CD4-positive, CD25-positive, alpha-beta regulatory T cell (primary cell): ENCODE data around the gene PGC. TPM values are rescaled to one million over a fixed set of nuclear protein-coding genes. Genes with fewer than 3 reads are reported as not detected.

Experiments
- ATAC-seq, 2 donors: fragments of 150-1000 bp; cut with Tn5 transposase; one replicate each; pipeline ENCODE4 v1.10.0; 2021; ENCODE audit warnings: low read depth in 2 of 2, moderate number of reproducible peaks in 2 of 2, moderate library complexity in 1 of 2
- DNase-seq, 3 donors: peaks; one replicate each; pipeline versions ENCODE4 v3.0.0 to v3.0.0-alpha.2; 2012 to 2022; ENCODE audit warnings: mixed read lengths in 1 of 3
- H3K27ac ChIP-seq: one replicate; pipeline ENCODE4 v1.7.0; 2013; ENCODE audit warnings: mild to moderate bottlenecking, low read length; ENCODE audit not compliant: insufficient read depth, poor library complexity, severe bottlenecking
- H3K27me3 ChIP-seq: one replicate; pipeline ENCODE4 v1.7.0; 2013; ENCODE audit warnings: low read length; ENCODE audit not compliant: control insufficient read depth, insufficient read depth
- H3K36me3 ChIP-seq: one replicate; pipeline ENCODE4 v1.7.0; 2013; ENCODE audit warnings: mild to moderate bottlenecking, low read length, moderate library complexity; ENCODE audit not compliant: control insufficient read depth, insufficient read depth
- H3K4me1 ChIP-seq: 2 replicates; pipeline ENCODE4 v1.7.0; 2013; ENCODE audit warnings: mild to moderate bottlenecking, low read length; ENCODE audit not compliant: insufficient read depth, control insufficient read depth, poor library complexity, severe bottlenecking
- H3K4me3 ChIP-seq: one replicate; pipeline ENCODE4 v1.7.0; 2013; ENCODE audit warnings: low read depth, mild to moderate bottlenecking, low read length, moderate library complexity
- H3K9me3 ChIP-seq, 2 experiments: 1 replicate in 1 of 2; 2 replicates in 1 of 2; pipeline ENCODE4 v1.7.0; 2013; ENCODE audit warnings: low read length in 2 of 2, mild to moderate bottlenecking in 1 of 2, moderate library complexity in 1 of 2; ENCODE audit not compliant: control insufficient read depth in 2 of 2
- H3K27ac Mint-ChIP-seq, 3 donors: one replicate each; pipeline ENCODE4 v1.8.0; 2020 to 2022; ENCODE audit warnings: mild to moderate bottlenecking in 3 of 3, mixed read lengths in 3 of 3, moderate library complexity in 2 of 3
- H3K27me3 Mint-ChIP-seq: one replicate; pipeline ENCODE4 v1.8.0; 2022; ENCODE audit warnings: mild to moderate bottlenecking, mixed read lengths
- H3K36me3 Mint-ChIP-seq: one replicate; pipeline ENCODE4 v1.8.0; 2020; ENCODE audit warnings: mixed read lengths
- H3K4me1 Mint-ChIP-seq, 4 donors: one replicate each; pipeline ENCODE4 v1.8.0; 2020 to 2022; ENCODE audit warnings: mixed read lengths in 4 of 4, mild to moderate bottlenecking in 1 of 4
- H3K4me3 Mint-ChIP-seq, 4 donors: one replicate each; pipeline ENCODE4 v1.8.0; 2020 to 2022; ENCODE audit warnings: mild to moderate bottlenecking in 4 of 4, mixed read lengths in 4 of 4, moderate library complexity in 3 of 4
- H3K9me3 Mint-ChIP-seq, 7 donors: one replicate each; pipeline ENCODE4 v1.8.0; 2020 to 2022; ENCODE audit warnings: mixed read lengths in 7 of 7, mild to moderate bottlenecking in 3 of 7, moderate library complexity in 2 of 7
- polyA plus RNA-seq, 4 donors: library from polyadenylated mRNA; unstranded; fragments of 300-500 nt; fragmentation: Illumina TruSeq; gene quantifications; one replicate each; pipeline ENCODE4 v1.2.3, GENCODE V29; 2021
- total RNA-seq: library from RNA; stranded (reverse); gene quantifications from one replicate; pipeline ENCODE4 v1.2.3, GENCODE V29; 2022

PGC gene
- total and polyA plus RNA-seq, 5 donors from 2014 or later: not detected

- no peak overlapping the region for H3K4me3 Mint-ChIP-seq
- no peak for ATAC-seq
- Histone ChIP-seq H3K9me3 (no peaks in the 10 kb centered on the region), H3K27me3 (no peaks in the 10 kb centered on the region), H3K4me1 (no peaks in the 10 kb centered on the region), H3K4me3 (no peak overlapping the region), H3K27ac (no peak overlapping the region), H3K36me3 (no peaks in the 10 kb centered on the region)
- no peak overlapping the region for H3K27ac Mint-ChIP-seq
- DNase-seq: no peak
- H3K27me3 Mint-ChIP-seq: peaks cover 9% of the 10 kb centered on the region
- H3K9me3 Mint-ChIP-seq: peaks cover 0 to 2% (median 0%) of the 10 kb centered on the region in 7 donors
- no peaks in the 10 kb centered on the region for H3K4me1 Mint-ChIP-seq
- no peaks in the 10 kb centered on the region for H3K36me3 Mint-ChIP-seq
Observed at GRCh38 chr6:41750374-41750773, 3.2 kb upstream of the PGC start.

GRCh38 chr6:41748542-41748941 lies 1.3 kb upstream of the PGC start:
- no peak overlapping the region for H3K27ac ChIP-seq
- H3K36me3 Mint-ChIP-seq: no peaks in the 10 kb centered on the region
- peaks cover 4% of the 10 kb centered on the region for H3K27me3 Mint-ChIP-seq
- no peak overlapping the region for H3K4me3 Mint-ChIP-seq
- ATAC-seq (no peak), DNase-seq (no peak)
- H3K4me1 ChIP-seq: no peaks in the 10 kb centered on the region
- no peaks in the 10 kb centered on the region for H3K36me3 ChIP-seq
- peaks cover 0 to 2% (median 0%) of the 10 kb centered on the region in 7 donors for H3K9me3 Mint-ChIP-seq
- H3K9me3 ChIP-seq: no peaks in the 10 kb centered on the region
- no peaks in the 10 kb centered on the region for H3K4me1 Mint-ChIP-seq
- H3K27ac Mint-ChIP-seq: no peak overlapping the region
- H3K27me3 ChIP-seq: no peaks in the 10 kb centered on the region
- H3K4me3 ChIP-seq: no peak overlapping the region

GRCh38 chr6:41748102-41748477 lies 893 bp upstream of the PGC start:
- H3K9me3 ChIP-seq: no peaks in the 10 kb centered on the region

GRCh38 chr6:41746107-41746506 lies 1.1 kb downstream of the PGC start:
- no peak for ATAC-seq
- H3K4me1 Mint-ChIP-seq: peaks cover 0 to 2% (median 0%) of the 10 kb centered on the region in 4 donors
- H3K27ac Mint-ChIP-seq: no peak overlapping the region
- Histone ChIP-seq H3K27ac (no peak overlapping the region), H3K36me3 (no peaks in the 10 kb centered on the region), H3K9me3 (no peaks in the 10 kb centered on the region), H3K27me3 (no peaks in the 10 kb centered on the region), H3K4me1 (no peaks in the 10 kb centered on the region), H3K4me3 (no peak overlapping the region)
- peaks cover 4% of the 10 kb centered on the region for H3K27me3 Mint-ChIP-seq
- peaks cover 0 to 2% (median 0%) of the 10 kb centered on the region in 7 donors for H3K9me3 Mint-ChIP-seq
- no peaks in the 10 kb centered on the region for H3K36me3 Mint-ChIP-seq
- no peak overlapping the region for H3K4me3 Mint-ChIP-seq
- no peak for DNase-seq

More at GRCh38 chr6:41748102-41748477, 893 bp upstream of the PGC start:
- Mint-ChIP-seq H3K27me3 (peaks cover 4% of the 10 kb centered on the region), H3K27ac (no peak overlapping the region), H3K9me3 (peaks cover 0 to 2% (median 0%) of the 10 kb centered on the region in 7 donors), H3K36me3 (no peaks in the 10 kb centered on the region), H3K4me1 (no peaks in the 10 kb centered on the region), H3K4me3 (no peak overlapping the region)
- H3K36me3 ChIP-seq: no peaks in the 10 kb centered on the region
- no peak overlapping the region for H3K27ac ChIP-seq
- no peaks in the 10 kb centered on the region for H3K27me3 ChIP-seq
- no peak for ATAC-seq
- no peaks in the 10 kb centered on the region for H3K4me1 ChIP-seq
- no peak overlapping the region for H3K4me3 ChIP-seq
- DNase-seq: no peak

GRCh38 chr6:41744236-41744787 lies 2.9 kb downstream of the PGC start:
- Mint-ChIP-seq H3K4me1 (peaks cover 0 to 2% (median 0%) of the 10 kb centered on the region in 4 donors), H3K27ac (peak overlapping the region in 1 of 3 donors; percentile 55), H3K27me3 (no peaks in the 10 kb centered on the region), H3K9me3 (peaks cover 0 to 2% (median 0%) of the 10 kb centered on the region in 7 donors), H3K36me3 (no peaks in the 10 kb centered on the region), H3K4me3 (no peak overlapping the region)
- Histone ChIP-seq H3K4me1 (no peaks in the 10 kb centered on the region), H3K27ac (no peak overlapping the region), H3K36me3 (no peaks in the 10 kb centered on the region), H3K27me3 (no peaks in the 10 kb centered on the region), H3K4me3 (no peak overlapping the region), H3K9me3 (no peaks in the 10 kb centered on the region)
- DNase-seq (no peak), ATAC-seq (no peak)

- H3K4me3 ChIP-seq: no peak overlapping the region
- no peak overlapping the region for H3K27ac ChIP-seq
- H3K9me3 ChIP-seq: no peaks in the 10 kb centered on the region
- H3K4me1 ChIP-seq: no peaks in the 10 kb centered on the region
- no peaks in the 10 kb centered on the region for H3K36me3 ChIP-seq
- Mint-ChIP-seq H3K4me3 (no peak overlapping the region), H3K27ac (peak overlapping the region in 1 of 3 donors; percentile 55), H3K27me3 (no peaks in the 10 kb centered on the region), H3K36me3 (no peaks in the 10 kb centered on the region), H3K4me1 (peaks cover 0 to 2% (median 0%) of the 10 kb centered on the region in 4 donors), H3K9me3 (peaks cover 0 to 2% (median 0%) of the 10 kb centered on the region in 7 donors)
- no peak for ATAC-seq
- H3K27me3 ChIP-seq: no peaks in the 10 kb centered on the region
- no peak for DNase-seq
Observed at GRCh38 chr6:41743406-41744235, 3.6 kb downstream of the PGC start.

- Histone ChIP-seq H3K4me1 (no peaks in the 10 kb centered on the region), H3K27ac (no peak overlapping the region), H3K27me3 (no peaks in the 10 kb centered on the region), H3K9me3 (no peaks in the 10 kb centered on the region), H3K36me3 (no peaks in the 10 kb centered on the region), H3K4me3 (no peak overlapping the region)
- ATAC-seq (no peak), DNase-seq (no peak)
- H3K9me3 Mint-ChIP-seq: no peaks in the 10 kb centered on the region
- H3K27ac Mint-ChIP-seq: no peak overlapping the region
- no peaks in the 10 kb centered on the region for H3K36me3 Mint-ChIP-seq
- H3K27me3 Mint-ChIP-seq: no peaks in the 10 kb centered on the region
- H3K4me3 Mint-ChIP-seq: no peak overlapping the region
- peaks cover 0 to 2% (median 0%) of the 10 kb centered on the region in 4 donors for H3K4me1 Mint-ChIP-seq
Observed at GRCh38 chr6:41741625-41742490, 5.3 kb downstream of the PGC start.
